ENCODE results near the gene RFNG. TPM values are rescaled to one million over a fixed set of nuclear protein-coding genes. Genes with fewer than 3 reads are reported as not detected.

The RFNG gene
- total and polyA plus RNA-seq, 10 of the 15 experiments (the other 5 are each of a cell fraction or from before 2014, with no cell fraction given) = 0.10 to 19.6 (median 6.2) TPM

DNA sequence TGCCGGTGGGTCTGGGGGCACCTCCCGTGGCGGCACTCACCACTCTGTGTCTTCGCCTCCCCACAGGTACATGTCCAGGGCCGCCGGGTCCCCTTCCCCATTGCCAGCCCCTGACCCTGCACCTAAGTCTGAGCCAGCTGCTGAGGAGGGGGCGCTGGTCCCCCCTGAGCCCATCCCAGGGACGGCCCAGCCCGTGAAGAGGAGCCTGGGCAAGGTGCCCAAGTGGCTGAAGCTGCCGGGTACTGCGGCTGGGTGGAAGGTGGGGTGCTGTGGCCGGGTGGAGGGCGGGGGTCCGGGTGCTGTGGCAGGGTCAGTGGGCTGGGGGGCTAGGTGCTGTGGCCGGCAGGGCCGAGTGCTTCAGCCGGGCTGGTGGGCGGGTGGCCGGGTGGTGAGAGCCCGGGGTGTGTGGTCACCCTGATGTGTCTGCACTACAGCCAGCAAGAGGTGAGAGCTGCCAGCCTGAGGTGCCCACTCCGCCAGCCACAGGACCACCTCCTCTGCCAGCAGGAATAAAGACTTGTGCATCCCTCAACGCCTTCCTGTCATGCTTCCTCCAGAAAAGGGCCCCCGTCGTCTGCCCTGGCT is 34.6 kb downstream of the RFNG start:
- Histone ChIP-seq H3K36me3 (ENCODE audit: control insufficient read depth in 2 of 2, insufficient read depth in 2 of 2, low read length in 1 of 2) (no peaks in the 10 kb centered on the region; a peak in 2 of 4 replicates), H3K9ac (ENCODE audit: control insufficient read depth, insufficient read depth, low read length) (no peak overlapping the region), H3K27me3 (replicated peaks in 1 of 2; ENCODE audit: control insufficient read depth in 2 of 2, insufficient read depth in 2 of 2, low read length in 1 of 2) (no peaks in the 10 kb centered on the region), H3K4me1 (ENCODE audit: control insufficient read depth, insufficient read depth, low read length) (peaks cover 5% of the 10 kb centered on the region), H3K27ac (ENCODE audit: control insufficient read depth, insufficient read depth) (no peak overlapping the region), H2AFZ (ENCODE audit: control insufficient read depth, low read depth, low read length) (no peak overlapping the region), H3K79me2 (ENCODE audit: control insufficient read depth, insufficient read depth, low read length) (peaks cover 14% of the 10 kb centered on the region), H3K9me3 (replicated peaks; ENCODE audit: control insufficient read depth, insufficient read depth, low read length) (no peaks in the 10 kb centered on the region), H3K4me3 (no peak overlapping the region), H4K20me1 (ENCODE audit: control insufficient read depth, insufficient read depth) (no peaks in the 10 kb centered on the region), H3K4me2 (ENCODE audit: control insufficient read depth, insufficient read depth) (no peak overlapping the region)
- TF ChIP-seq, protein P1, sequence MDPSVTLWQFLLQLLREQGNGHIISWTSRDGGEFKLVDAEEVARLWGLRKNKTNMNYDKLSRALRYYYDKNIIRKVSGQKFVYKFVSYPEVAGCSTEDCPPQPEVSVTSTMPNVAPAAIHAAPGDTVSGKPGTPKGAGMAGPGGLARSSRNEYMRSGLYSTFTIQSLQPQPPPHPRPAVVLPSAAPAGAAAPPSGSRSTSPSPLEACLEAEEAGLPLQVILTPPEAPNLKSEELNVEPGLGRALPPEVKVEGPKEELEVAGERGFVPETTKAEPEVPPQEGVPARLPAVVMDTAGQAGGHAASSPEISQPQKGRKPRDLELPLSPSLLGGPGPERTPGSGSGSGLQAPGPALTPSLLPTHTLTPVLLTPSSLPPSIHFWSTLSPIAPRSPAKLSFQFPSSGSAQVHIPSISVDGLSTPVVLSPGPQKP (IDR thresholded peaks at IDR 0.05; ENCODE audit: low read depth, low read length) = no peak
- TF ChIP-seq BMI1 (IDR thresholded peaks at IDR 0.05; ENCODE audit: borderline replicate concordance) = no peak
- TF ChIP-seq, protein P2, sequence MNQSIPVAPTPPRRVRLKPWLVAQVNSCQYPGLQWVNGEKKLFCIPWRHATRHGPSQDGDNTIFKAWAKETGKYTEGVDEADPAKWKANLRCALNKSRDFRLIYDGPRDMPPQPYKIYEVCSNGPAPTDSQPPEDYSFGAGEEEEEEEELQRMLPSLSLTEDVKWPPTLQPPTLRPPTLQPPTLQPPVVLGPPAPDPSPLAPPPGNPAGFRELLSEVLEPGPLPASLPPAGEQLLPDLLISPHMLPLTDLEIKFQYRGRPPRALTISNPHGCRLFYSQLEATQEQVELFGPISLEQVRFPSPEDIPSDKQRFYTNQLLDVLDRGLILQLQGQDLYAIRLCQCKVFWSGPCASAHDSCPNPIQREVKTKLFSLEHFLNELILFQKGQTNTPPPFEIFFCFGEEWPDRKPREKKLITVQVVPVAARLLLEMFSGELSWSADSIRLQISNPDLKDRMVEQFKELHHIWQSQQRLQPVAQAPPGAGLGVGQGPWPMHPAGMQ (IDR thresholded peaks at IDR 0.05; ENCODE audit: borderline replicate concordance) = no peak
- TF ChIP-seq SPI1 (IDR thresholded peaks at IDR 0.05; ENCODE audit: borderline replicate concordance, insufficient read depth, low read depth, low read length) = no peak
- TF ChIP-seq EP300 (IDR thresholded peaks at IDR 0.05; ENCODE audit: borderline replicate concordance in 1 of 2, control insufficient read depth in 1 of 2, low read depth in 2 of 2, low read length in 2 of 2) = no peak
- no peak for TF ChIP-seq RAD51 (IDR thresholded peaks at IDR 0.05)
- peak; percentile 15; the same call in 1 of the 2 replicates for TF ChIP-seq POLR2A (IDR thresholded peaks at IDR 0.05; ENCODE audit: low read depth, low read length)
- in situ Hi-C loops (cut with MboI) (no loop called here), intact Hi-C loops (cut with micrococcal nuclease; ENCODE audit: unreplicated experiment) (no loop called here)
- BruUV-seq (replicated peaks) = no TSS peak
- CTCF ChIA-PET = no interaction called here
- no peak for FAIRE-seq
- SMC1A ChIA-PET (ENCODE audit: uncharacterized antibody, unreplicated experiment) = no interaction called here
- POLR2A ChIA-PET = no interaction called here
- 92% methylated on average over 13 of the region's 24 CpGs for WGBS (ENCODE audit: insufficient coverage, insufficient replicate concordance, low lambda C conversion rate, missing lambda C conversion rate)
- RAD21 ChIA-PET (ENCODE audit: unreplicated experiment) = interaction anchor here (1.8 kb wide), 1 partner anchor 57 kb away, joined by 6 read pairs; no protein-coding TSS in a partner anchor
- no peak for ATAC-seq
- DNase-seq (ENCODE audit: low read depth, low spot score) = no peak
